ENCODE results near the gene ANXA10.

GRCh38 chr4:168051526-168051925 is 40.8 kb upstream of the ANXA10 start:
- TF ChIP-seq, protein P1, sequence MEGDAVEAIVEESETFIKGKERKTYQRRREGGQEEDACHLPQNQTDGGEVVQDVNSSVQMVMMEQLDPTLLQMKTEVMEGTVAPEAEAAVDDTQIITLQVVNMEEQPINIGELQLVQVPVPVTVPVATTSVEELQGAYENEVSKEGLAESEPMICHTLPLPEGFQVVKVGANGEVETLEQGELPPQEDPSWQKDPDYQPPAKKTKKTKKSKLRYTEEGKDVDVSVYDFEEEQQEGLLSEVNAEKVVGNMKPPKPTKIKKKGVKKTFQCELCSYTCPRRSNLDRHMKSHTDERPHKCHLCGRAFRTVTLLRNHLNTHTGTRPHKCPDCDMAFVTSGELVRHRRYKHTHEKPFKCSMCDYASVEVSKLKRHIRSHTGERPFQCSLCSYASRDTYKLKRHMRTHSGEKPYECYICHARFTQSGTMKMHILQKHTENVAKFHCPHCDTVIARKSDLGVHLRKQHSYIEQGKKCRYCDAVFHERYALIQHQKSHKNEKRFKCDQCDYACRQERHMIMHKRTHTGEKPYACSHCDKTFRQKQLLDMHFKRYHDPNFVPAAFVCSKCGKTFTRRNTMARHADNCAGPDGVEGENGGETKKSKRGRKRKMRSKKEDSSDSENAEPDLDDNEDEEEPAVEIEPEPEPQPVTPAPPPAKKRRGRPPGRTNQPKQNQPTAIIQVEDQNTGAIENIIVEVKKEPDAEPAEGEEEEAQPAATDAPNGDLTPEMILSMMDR (IDR thresholded peaks at IDR 0.05; ENCODE audit: low read depth, low read length) = no peak
- no peak for TF ChIP-seq EZH2phosphoT487 (IDR thresholded peaks at IDR 0.05; ENCODE audit: low read depth)
